ENCODE data around the gene NPW.

DNA sequence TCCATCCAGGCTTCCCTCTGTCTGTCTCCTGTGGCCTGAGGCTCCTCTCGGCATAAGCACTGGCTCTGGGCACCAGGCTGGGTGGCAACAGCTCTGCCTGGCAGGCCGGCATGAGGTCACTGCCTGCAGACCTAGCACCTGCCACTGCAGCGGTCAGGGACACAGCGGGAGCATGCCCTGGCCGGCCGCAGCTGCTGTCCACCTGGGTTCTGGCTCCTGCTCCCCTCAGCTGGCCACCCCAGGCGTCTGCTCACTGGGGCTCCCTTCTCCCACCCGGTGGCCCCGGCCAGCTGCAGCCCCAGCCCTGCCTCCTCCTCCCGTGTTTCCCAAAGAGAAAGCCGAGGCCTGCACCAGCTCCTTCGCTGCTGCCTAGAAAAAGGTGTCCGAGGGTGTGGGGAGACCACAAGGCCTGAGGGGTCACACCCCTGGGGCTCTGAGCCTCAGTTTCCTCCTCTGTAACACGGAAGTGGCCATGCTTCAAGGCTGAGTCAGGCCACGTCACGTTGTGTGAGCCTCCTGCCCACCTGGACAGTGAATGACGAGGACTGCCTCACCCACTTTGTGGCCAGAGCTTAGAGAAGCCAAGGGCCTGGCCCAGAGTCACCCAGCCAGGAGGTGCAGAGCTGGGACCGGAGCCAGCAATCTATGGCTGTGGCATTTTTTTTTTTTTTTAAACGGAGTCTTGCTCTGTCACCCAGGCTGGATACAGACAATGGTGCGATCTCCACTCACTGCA is 21.4 kb downstream of the NPW start:
- TF ChIP-seq, protein P1, sequence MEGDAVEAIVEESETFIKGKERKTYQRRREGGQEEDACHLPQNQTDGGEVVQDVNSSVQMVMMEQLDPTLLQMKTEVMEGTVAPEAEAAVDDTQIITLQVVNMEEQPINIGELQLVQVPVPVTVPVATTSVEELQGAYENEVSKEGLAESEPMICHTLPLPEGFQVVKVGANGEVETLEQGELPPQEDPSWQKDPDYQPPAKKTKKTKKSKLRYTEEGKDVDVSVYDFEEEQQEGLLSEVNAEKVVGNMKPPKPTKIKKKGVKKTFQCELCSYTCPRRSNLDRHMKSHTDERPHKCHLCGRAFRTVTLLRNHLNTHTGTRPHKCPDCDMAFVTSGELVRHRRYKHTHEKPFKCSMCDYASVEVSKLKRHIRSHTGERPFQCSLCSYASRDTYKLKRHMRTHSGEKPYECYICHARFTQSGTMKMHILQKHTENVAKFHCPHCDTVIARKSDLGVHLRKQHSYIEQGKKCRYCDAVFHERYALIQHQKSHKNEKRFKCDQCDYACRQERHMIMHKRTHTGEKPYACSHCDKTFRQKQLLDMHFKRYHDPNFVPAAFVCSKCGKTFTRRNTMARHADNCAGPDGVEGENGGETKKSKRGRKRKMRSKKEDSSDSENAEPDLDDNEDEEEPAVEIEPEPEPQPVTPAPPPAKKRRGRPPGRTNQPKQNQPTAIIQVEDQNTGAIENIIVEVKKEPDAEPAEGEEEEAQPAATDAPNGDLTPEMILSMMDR (IDR thresholded peaks at IDR 0.05) = no peak
- TF ChIP-seq POLR2AphosphoS5 (IDR thresholded peaks at IDR 0.05) (no peak), POLR2A (IDR thresholded peaks at IDR 0.05) (no peak)

All from breast epithelium (tissue), 3 donors.